ENCODE results near the gene TPCN1.

DNA sequence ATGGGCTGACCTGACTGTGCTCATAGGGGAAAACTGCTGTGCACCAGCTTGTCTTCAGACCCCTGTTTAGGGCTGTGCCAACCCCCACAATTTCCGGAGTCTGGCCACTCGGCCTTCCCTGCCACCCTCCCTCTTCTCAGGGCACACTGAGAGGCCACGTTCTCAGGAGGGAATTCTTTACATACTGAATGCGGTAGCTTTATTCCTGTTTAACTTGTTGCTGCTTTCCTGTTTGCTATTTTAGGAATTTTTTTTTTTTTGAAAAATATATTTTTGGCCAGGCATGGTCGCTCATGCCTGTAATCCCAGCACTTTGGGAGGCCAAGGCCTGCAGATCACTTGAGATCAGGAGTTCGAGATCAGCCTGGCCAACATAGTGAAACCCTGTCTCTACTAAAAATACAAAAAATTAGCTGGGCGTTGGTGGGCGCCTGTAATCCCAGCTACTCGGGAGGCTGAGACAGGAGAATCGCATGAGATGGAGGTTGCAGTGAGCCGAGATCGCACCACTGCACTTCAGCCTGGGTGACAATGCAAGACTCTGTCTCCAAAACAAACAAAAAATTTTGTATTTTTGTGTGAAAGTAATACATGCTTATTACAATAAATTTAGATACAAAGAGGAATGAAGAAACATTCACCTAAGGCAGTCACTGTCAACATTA is 39.5 kb downstream of the TPCN1 start:
- TF ChIP-seq POLR2A (IDR thresholded peaks at IDR 0.05) = no peak
- TF ChIP-seq, protein P1, sequence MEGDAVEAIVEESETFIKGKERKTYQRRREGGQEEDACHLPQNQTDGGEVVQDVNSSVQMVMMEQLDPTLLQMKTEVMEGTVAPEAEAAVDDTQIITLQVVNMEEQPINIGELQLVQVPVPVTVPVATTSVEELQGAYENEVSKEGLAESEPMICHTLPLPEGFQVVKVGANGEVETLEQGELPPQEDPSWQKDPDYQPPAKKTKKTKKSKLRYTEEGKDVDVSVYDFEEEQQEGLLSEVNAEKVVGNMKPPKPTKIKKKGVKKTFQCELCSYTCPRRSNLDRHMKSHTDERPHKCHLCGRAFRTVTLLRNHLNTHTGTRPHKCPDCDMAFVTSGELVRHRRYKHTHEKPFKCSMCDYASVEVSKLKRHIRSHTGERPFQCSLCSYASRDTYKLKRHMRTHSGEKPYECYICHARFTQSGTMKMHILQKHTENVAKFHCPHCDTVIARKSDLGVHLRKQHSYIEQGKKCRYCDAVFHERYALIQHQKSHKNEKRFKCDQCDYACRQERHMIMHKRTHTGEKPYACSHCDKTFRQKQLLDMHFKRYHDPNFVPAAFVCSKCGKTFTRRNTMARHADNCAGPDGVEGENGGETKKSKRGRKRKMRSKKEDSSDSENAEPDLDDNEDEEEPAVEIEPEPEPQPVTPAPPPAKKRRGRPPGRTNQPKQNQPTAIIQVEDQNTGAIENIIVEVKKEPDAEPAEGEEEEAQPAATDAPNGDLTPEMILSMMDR (IDR thresholded peaks at IDR 0.05) = no peak

Data from transverse colon (tissue), 3 donors.